HEK293 (cell line): Measurements from ENCODE around the gene APBB1.

ENCODE experiments used
- CTCF ChIP-seq: fragments of 450-650 bp; formaldehyde crosslinking; IDR thresholded peaks from 2 replicates; pipeline ENCODE4 v1.5.1; 2016; ENCODE audit warnings: missing biosample characterization, missing genetic modification characterization
- SP7 ChIP-seq: fragments of 450-650 bp; formaldehyde crosslinking; IDR thresholded peaks from 2 replicates; pipeline ENCODE4 v1.5.1; 2016; ENCODE audit warnings: missing biosample characterization, missing genetic modification characterization
- ZBTB1 ChIP-seq: fragments of 450-650 bp; formaldehyde crosslinking; IDR thresholded peaks from 2 replicates; pipeline ENCODE4 v1.5.1; 2016; ENCODE audit warnings: missing biosample characterization, missing genetic modification characterization
- ZEB2 ChIP-seq: fragments of 450-650 bp; formaldehyde crosslinking; IDR thresholded peaks from 2 replicates; pipeline ENCODE4 v1.5.1; 2016; ENCODE audit warnings: missing biosample characterization, missing genetic modification characterization
- ZNF174 ChIP-seq: fragments of 450-650 bp; formaldehyde crosslinking; IDR thresholded peaks from 2 replicates; pipeline ENCODE4 v1.5.0; 2017; ENCODE audit warnings: missing biosample characterization, mild to moderate bottlenecking, missing genetic modification characterization
- ZNF239 ChIP-seq: fragments of 450-650 bp; formaldehyde crosslinking; IDR thresholded peaks from 2 replicates; pipeline ENCODE4 v1.5.1; 2016; ENCODE audit warnings: missing biosample characterization, missing genetic modification characterization
- ZNF274 ChIP-seq, 2 experiments: fragments of 200-500 bp in 1 of 2; fragments of 450-650 bp in 1 of 2; sonication (Bioruptor generic) in 1 of 2; formaldehyde crosslinking in 1 of 2; IDR thresholded peaks; 2 replicates each; pipeline versions ENCODE4 v1.5.1 to v1.6.1; 2014 to 2016; ENCODE audit warnings: borderline replicate concordance in 1 of 2, inconsistent platforms in 1 of 2, low read length in 1 of 2, missing biosample characterization in 1 of 2, missing genetic modification characterization in 1 of 2
- ZNF610 ChIP-seq: fragments of 450-650 bp; formaldehyde crosslinking; IDR thresholded peaks from 2 replicates; pipeline ENCODE4 v1.5.1; 2016; ENCODE audit warnings: missing biosample characterization, missing genetic modification characterization, borderline replicate concordance
- ZNF658 ChIP-seq: fragments of 450-650 bp; formaldehyde crosslinking; IDR thresholded peaks from 2 replicates; pipeline ENCODE4; 2016; ENCODE audit warnings: missing biosample characterization, missing genetic modification characterization
- TF ChIP-seq, protein P1 (sequence below): fragments of 450-650 bp; IDR thresholded peaks from 2 replicates; pipeline ENCODE4 v1.5.1; 2018; ENCODE audit warnings: missing biosample characterization, missing genetic modification characterization
- TF ChIP-seq, protein P2 (sequence below): fragments of 450-650 bp; formaldehyde crosslinking; IDR thresholded peaks from 2 replicates; pipeline ENCODE4 v1.5.1; 2016; ENCODE audit warnings: missing biosample characterization, missing genetic modification characterization
- TF ChIP-seq, protein P3 (sequence below): fragments of 450-650 bp; formaldehyde crosslinking; IDR thresholded peaks from 2 replicates; pipeline ENCODE4 v1.5.1; 2016; ENCODE audit warnings: missing biosample characterization, missing genetic modification characterization, borderline replicate concordance
- TF ChIP-seq, protein P4 (sequence below): fragments of 450-650 bp; formaldehyde crosslinking; IDR thresholded peaks from 2 replicates; pipeline ENCODE4 v1.5.1; 2016; ENCODE audit warnings: missing biosample characterization, missing genetic modification characterization

DNA sequence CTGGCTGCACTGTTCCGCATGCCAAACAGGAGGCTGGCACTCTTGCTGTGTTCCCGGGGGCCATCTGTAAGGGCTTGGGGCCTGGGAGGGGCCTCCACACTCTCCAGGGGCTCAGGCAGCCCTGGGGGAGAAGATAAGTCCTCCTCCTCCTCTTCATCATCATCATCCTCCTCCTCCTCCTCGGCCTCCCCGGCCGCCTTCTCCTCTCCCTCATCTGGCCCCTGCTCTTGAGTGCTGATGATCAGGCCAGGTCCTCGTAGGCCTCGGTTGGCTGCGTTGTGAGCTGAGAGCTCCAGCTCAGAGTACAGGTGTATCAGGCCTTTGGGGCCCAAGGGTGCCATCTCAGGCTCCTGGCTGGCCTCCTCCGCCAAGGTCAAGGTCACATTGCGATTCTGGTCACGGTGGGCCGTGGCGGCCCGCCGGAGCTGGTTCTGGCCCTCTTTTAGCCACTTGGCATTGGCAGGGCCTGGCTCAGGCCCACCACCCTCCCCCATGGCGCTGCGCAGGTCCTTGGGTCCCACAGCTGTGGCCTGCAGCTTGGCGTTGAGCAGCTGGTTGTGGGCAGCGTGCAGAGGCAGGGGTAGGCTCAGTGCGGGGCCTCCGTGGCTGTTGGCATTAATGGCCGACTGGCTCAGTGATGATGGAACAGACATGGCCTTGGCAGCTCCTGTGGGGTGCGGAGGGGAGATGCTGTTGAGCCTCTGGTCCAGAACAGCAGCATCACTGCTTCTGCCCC is 8.0 kb downstream of the APBB1 start:
- TF ChIP-seq, protein P1, sequence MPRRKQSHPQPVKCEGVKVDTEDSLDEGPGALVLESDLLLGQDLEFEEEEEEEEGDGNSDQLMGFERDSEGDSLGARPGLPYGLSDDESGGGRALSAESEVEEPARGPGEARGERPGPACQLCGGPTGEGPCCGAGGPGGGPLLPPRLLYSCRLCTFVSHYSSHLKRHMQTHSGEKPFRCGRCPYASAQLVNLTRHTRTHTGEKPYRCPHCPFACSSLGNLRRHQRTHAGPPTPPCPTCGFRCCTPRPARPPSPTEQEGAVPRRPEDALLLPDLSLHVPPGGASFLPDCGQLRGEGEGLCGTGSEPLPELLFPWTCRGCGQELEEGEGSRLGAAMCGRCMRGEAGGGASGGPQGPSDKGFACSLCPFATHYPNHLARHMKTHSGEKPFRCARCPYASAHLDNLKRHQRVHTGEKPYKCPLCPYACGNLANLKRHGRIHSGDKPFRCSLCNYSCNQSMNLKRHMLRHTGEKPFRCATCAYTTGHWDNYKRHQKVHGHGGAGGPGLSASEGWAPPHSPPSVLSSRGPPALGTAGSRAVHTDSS (tag by site-specific recombination): peak; percentile 82
- TF ChIP-seq, protein P2, sequence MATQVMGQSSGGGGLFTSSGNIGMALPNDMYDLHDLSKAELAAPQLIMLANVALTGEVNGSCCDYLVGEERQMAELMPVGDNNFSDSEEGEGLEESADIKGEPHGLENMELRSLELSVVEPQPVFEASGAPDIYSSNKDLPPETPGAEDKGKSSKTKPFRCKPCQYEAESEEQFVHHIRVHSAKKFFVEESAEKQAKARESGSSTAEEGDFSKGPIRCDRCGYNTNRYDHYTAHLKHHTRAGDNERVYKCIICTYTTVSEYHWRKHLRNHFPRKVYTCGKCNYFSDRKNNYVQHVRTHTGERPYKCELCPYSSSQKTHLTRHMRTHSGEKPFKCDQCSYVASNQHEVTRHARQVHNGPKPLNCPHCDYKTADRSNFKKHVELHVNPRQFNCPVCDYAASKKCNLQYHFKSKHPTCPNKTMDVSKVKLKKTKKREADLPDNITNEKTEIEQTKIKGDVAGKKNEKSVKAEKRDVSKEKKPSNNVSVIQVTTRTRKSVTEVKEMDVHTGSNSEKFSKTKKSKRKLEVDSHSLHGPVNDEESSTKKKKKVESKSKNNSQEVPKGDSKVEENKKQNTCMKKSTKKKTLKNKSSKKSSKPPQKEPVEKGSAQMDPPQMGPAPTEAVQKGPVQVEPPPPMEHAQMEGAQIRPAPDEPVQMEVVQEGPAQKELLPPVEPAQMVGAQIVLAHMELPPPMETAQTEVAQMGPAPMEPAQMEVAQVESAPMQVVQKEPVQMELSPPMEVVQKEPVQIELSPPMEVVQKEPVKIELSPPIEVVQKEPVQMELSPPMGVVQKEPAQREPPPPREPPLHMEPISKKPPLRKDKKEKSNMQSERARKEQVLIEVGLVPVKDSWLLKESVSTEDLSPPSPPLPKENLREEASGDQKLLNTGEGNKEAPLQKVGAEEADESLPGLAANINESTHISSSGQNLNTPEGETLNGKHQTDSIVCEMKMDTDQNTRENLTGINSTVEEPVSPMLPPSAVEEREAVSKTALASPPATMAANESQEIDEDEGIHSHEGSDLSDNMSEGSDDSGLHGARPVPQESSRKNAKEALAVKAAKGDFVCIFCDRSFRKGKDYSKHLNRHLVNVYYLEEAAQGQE: no peak
- TF ChIP-seq ZNF658 (tag by site-specific recombination): no peak
- TF ChIP-seq, protein P3, sequence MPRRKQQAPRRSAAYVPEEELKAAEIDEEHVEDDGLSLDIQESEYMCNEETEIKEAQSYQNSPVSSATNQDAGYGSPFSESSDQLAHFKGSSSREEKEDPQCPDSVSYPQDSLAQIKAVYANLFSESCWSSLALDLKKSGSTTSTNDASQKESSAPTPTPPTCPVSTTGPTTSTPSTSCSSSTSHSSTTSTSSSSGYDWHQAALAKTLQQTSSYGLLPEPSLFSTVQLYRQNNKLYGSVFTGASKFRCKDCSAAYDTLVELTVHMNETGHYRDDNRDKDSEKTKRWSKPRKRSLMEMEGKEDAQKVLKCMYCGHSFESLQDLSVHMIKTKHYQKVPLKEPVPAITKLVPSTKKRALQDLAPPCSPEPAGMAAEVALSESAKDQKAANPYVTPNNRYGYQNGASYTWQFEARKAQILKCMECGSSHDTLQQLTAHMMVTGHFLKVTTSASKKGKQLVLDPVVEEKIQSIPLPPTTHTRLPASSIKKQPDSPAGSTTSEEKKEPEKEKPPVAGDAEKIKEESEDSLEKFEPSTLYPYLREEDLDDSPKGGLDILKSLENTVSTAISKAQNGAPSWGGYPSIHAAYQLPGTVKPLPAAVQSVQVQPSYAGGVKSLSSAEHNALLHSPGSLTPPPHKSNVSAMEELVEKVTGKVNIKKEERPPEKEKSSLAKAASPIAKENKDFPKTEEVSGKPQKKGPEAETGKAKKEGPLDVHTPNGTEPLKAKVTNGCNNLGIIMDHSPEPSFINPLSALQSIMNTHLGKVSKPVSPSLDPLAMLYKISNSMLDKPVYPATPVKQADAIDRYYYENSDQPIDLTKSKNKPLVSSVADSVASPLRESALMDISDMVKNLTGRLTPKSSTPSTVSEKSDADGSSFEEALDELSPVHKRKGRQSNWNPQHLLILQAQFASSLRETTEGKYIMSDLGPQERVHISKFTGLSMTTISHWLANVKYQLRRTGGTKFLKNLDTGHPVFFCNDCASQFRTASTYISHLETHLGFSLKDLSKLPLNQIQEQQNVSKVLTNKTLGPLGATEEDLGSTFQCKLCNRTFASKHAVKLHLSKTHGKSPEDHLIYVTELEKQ: no peak
- no peak for TF ChIP-seq CTCF
- TF ChIP-seq ZBTB1 (tag by site-specific recombination): no peak
- no peak for TF ChIP-seq SP7 (tag by site-specific recombination)
- TF ChIP-seq ZNF239 (tag by site-specific recombination): no peak
- TF ChIP-seq, protein P4, sequence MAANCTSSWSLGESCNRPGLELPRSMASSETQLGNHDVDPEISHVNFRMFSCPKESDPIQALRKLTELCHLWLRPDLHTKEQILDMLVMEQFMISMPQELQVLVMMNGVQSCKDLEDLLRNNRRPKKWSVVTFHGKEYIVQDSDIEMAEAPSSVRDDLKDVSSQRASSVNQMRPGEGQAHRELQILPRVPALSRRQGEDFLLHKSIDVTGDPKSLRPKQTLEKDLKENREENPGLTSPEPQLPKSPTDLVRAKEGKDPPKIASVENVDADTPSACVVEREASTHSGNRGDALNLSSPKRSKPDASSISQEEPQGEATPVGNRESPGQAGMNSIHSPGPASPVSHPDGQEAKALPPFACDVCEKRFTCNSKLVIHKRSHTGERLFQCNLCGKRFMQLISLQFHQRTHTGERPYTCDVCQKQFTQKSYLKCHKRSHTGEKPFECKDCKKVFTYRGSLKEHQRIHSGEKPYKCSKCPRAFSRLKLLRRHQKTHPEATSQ (tag by site-specific recombination): no peak
- TF ChIP-seq ZEB2 (tag by site-specific recombination): no peak
- no peak for TF ChIP-seq ZNF274 (IDR thresholded peaks at IDR 0.05; ENCODE audit: low read length)
- no peak for TF ChIP-seq ZNF274 (tag by site-specific recombination; IDR thresholded peaks at IDR 0.05; ENCODE audit: borderline replicate concordance)
- no peak for TF ChIP-seq ZNF174 (tag by site-specific recombination)
- no peak for TF ChIP-seq ZNF610 (tag by site-specific recombination)
